C4-2B (cell line): ENCODE results near the gene ADGRA1.

Experiments used
- CTCF ChIP-seq: fragments of 450-650 bp; conservative IDR thresholded peaks from 2 replicates; pipeline ENCODE4 v1.5.1; 2017; ENCODE audit warnings: mild to moderate bottlenecking
- ZFX ChIP-seq: fragments of 450-650 bp; IDR thresholded peaks from 2 replicates; pipeline ENCODE4 v1.6.1; 2017

- TF ChIP-seq CTCF (no peak), ZFX (no peak)
Observed at GRCh38 chr10:133117036-133117687, 29.4 kb downstream of the ADGRA1 start.
